WTC11 (cell line): ENCODE results near the gene FNDC3A. TPM values are rescaled to one million over a fixed set of nuclear protein-coding genes. Genes with fewer than 3 reads are reported as not detected.
A peak's percentile ranks its signal among the peaks of the same experiment; 100 is the strongest.

Experiments
- ATAC-seq: fragments of 200-7000 bp; cut with Tn5 transposase; 2 replicates; pipeline ENCODE4 v1.10.0; 2021; ENCODE audit warnings: mild to moderate bottlenecking, moderate library complexity
- CTCF ChIA-PET: fragments of 300-600 bp; sonication (Branson Sonifier 250); formaldehyde crosslinking; loops from one replicate; lab custom pipeline; 2021; ENCODE audit warnings: antibody characterized with exemption; lab: Charles Lee
- POLR2A ChIA-PET: fragments of 350-600 bp; sonication (Branson Sonifier 250); formaldehyde crosslinking; loops from one replicate; lab custom pipeline; 2021; ENCODE audit warnings: antibody characterized with exemption; lab: Charles Lee
- DNase-seq: peaks from one replicate; pipeline ENCODE4 v3.0.0; 2021; ENCODE audit warnings: low spot score
- H3K27ac Mint-ChIP-seq: 2 replicates; pipeline ENCODE4 v1.8.0; 2021; ENCODE audit warnings: mixed read lengths
- H3K27me3 Mint-ChIP-seq: 2 replicates; pipeline ENCODE4 v1.8.0; 2021; ENCODE audit warnings: low read depth, mild to moderate bottlenecking, moderate library complexity, mixed read lengths
- H3K36me3 Mint-ChIP-seq: 2 replicates; pipeline ENCODE4 v1.8.0; 2021; ENCODE audit warnings: mixed read lengths
- H3K4me1 Mint-ChIP-seq: 2 replicates; pipeline ENCODE4 v1.8.0; 2022; ENCODE audit warnings: mixed read lengths
- H3K4me3 Mint-ChIP-seq: 2 replicates; pipeline ENCODE4 v1.8.0; 2021; ENCODE audit warnings: mild to moderate bottlenecking, moderate library complexity, mixed read lengths
- H3K9me3 Mint-ChIP-seq: 2 replicates; pipeline ENCODE4 v1.8.0; 2021; ENCODE audit warnings: mixed read lengths
- ELF4 ChIP-seq: sonication (generic); formaldehyde crosslinking; IDR thresholded peaks from 2 replicates; pipeline ENCODE4 v1.8.1; 2022; ENCODE audit warnings: low read depth, mild to moderate bottlenecking, moderate library complexity, missing genetic modification reagents
- FOXK1 ChIP-seq: sonication (generic); formaldehyde crosslinking; IDR thresholded peaks from 2 replicates; pipeline ENCODE4 v1.8.0; 2022; ENCODE audit warnings: mild to moderate bottlenecking, moderate library complexity, missing genetic modification reagents
- GTF2I ChIP-seq: fragments of 250-450 bp; sonication (Bioruptor Pico); conservative IDR thresholded peaks from 2 replicates; pipeline ENCODE4 v1.4.0; 2021; ENCODE audit warnings: mild to moderate bottlenecking
- KAT7 ChIP-seq: sonication (generic); formaldehyde crosslinking; IDR thresholded peaks from 2 replicates; pipeline ENCODE4 v1.8.1; 2023; ENCODE audit warnings: missing genetic modification reagents, mild to moderate bottlenecking, borderline replicate concordance
- NR3C1 ChIP-seq: sonication (generic); formaldehyde crosslinking; conservative IDR thresholded peaks from 2 replicates; pipeline ENCODE4 v1.8.1; 2023; ENCODE audit warnings: low read depth, mild to moderate bottlenecking, missing genetic modification reagents
- RELA ChIP-seq: sonication (generic); formaldehyde crosslinking; IDR thresholded peaks from 2 replicates; pipeline ENCODE4 v1.8.1; 2022; ENCODE audit warnings: missing genetic modification reagents, mild to moderate bottlenecking, borderline replicate concordance
- RORB ChIP-seq: fragments of 250-450 bp; sonication (Bioruptor Pico); IDR thresholded peaks from 2 replicates; pipeline ENCODE4 v1.9.0; 2021; ENCODE audit warnings: mild to moderate bottlenecking
- total RNA-seq: library from RNA; stranded (reverse); gene quantifications from 3 replicates; pipeline ENCODE4 v1.2.3, GENCODE V29; 2021
- TF ChIP-seq, protein P1 (sequence below): fragments of 250-450 bp; sonication (Bioruptor Pico); IDR thresholded peaks from 2 replicates; pipeline ENCODE4 v1.8.0; 2021; ENCODE audit warnings: mild to moderate bottlenecking
- TF ChIP-seq, protein P2 (sequence below): fragments of 250-450 bp; sonication (Bioruptor Pico); conservative IDR thresholded peaks from 2 replicates; pipeline ENCODE4 v1.9.0; 2021; ENCODE audit warnings: mild to moderate bottlenecking
- TF ChIP-seq, protein P3 (sequence below): sonication (generic); formaldehyde crosslinking; IDR thresholded peaks from 2 replicates; pipeline ENCODE4 v1.8.0; 2022; ENCODE audit warnings: mild to moderate bottlenecking, missing genetic modification reagents
- TF ChIP-seq, protein P4 (sequence below): sonication (generic); formaldehyde crosslinking; IDR thresholded peaks from 2 replicates; pipeline ENCODE4 v1.8.0; 2022; ENCODE audit warnings: mild to moderate bottlenecking, missing genetic modification reagents
- TF ChIP-seq, protein P5 (sequence below): fragments of 250-450 bp; sonication (Bioruptor Pico); IDR thresholded peaks from 2 replicates; pipeline ENCODE4 v2.1.2; 2022; ENCODE audit warnings: mild to moderate bottlenecking, moderate library complexity
- TF ChIP-seq, protein P6 (sequence below): fragments of 250-450 bp; sonication (Bioruptor Pico); IDR thresholded peaks from 2 replicates; pipeline ENCODE4 v1.9.0; 2021; ENCODE audit warnings: mild to moderate bottlenecking

Gene FNDC3A
- total RNA-seq, 1 experiment from 2014 or later, result 24.8 TPM

DNA sequence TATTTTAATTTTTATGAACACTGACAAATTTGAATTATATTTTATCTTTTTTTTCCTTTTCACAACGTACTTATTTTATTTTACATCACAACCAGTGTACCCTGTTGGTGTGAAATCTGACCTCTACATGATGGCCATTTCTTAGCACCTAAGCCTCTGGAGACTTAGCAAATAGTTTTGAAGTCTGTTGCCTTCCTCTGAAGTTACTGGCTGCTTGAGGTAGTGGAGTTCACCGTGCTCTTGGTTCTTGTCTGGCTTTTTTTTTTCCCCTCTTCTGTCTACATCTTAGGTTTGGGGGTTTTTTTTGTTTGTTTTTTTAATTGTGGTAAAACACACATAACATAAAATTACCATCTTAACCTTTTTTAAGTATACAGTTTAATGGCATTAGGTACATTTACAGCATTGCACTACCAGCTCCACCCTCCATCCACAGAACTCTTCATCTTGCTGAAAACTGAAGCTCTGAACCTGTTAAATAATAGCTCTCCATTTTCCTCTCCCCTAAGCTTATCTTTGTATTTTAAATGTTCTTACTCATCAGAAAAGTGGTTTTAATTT is 150.3 kb downstream of the FNDC3A start:
- ChIA-PET POLR2A (no interaction called here), CTCF (no interaction called here)
- H3K27me3 Mint-ChIP-seq, result no peaks in the 10 kb centered on the region
- no peak overlapping the region for H3K27ac Mint-ChIP-seq
- peaks cover 4% of the 10 kb centered on the region for H3K36me3 Mint-ChIP-seq
- H3K4me1 Mint-ChIP-seq, result peaks cover 9% of the 10 kb centered on the region
- H3K9me3 Mint-ChIP-seq, result 0 out of 2 replicates have a peak, but pooled peaks cover 2% of the 10 kb centered on the region
- DNase-seq (no peak), ATAC-seq (no peak)
- TF ChIP-seq, protein P1, sequence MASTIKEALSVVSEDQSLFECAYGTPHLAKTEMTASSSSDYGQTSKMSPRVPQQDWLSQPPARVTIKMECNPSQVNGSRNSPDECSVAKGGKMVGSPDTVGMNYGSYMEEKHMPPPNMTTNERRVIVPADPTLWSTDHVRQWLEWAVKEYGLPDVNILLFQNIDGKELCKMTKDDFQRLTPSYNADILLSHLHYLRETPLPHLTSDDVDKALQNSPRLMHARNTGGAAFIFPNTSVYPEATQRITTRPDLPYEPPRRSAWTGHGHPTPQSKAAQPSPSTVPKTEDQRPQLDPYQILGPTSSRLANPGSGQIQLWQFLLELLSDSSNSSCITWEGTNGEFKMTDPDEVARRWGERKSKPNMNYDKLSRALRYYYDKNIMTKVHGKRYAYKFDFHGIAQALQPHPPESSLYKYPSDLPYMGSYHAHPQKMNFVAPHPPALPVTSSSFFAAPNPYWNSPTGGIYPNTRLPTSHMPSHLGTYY (CRISPR knock-in tag), result no peak
- TF ChIP-seq, protein P2, sequence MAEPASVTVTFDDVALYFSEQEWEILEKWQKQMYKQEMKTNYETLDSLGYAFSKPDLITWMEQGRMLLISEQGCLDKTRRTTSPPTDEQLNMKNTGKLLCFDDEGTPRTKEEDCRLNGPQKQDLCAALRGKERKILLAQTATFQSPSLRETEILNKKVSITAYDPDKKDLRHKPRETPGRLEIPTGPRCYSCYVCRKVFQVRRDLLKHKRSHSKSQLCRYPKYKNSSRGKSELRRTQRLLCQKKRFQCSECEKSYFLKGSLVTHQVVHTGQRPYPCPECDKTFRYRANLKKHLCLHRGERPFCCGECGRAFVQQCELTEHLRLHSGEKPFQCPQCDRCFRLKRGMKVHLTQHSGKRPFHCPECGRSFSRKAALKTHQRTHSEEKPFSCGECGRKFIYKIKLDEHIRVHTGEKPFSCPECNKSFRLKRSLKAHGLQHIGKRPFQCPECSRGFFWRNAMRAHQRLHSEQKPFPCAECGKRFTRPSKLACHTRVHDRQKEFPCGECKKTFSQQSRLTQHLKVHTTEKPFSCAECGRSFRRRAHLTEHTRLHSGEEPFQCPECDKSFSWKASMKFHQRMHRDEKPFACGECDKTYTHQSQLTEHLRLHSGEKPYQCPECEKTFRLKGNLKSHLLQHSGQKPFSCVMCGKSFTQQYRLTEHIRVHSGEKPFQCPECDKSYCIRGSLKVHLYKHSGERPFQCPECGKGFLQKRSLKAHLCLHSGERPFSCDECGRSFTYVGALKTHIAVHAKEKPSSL (CRISPR knock-in tag), result no peak
- TF ChIP-seq FOXK1 (CRISPR knock-in tag), result no peak
- TF ChIP-seq NR3C1 (CRISPR knock-in tag), result no peak
- TF ChIP-seq RORB (CRISPR knock-in tag), result no peak
- no peak for TF ChIP-seq KAT7 (CRISPR knock-in tag)
- TF ChIP-seq GTF2I (CRISPR knock-in tag), result no peak
- H3K4me3 Mint-ChIP-seq, result no peak overlapping the region

DNA sequence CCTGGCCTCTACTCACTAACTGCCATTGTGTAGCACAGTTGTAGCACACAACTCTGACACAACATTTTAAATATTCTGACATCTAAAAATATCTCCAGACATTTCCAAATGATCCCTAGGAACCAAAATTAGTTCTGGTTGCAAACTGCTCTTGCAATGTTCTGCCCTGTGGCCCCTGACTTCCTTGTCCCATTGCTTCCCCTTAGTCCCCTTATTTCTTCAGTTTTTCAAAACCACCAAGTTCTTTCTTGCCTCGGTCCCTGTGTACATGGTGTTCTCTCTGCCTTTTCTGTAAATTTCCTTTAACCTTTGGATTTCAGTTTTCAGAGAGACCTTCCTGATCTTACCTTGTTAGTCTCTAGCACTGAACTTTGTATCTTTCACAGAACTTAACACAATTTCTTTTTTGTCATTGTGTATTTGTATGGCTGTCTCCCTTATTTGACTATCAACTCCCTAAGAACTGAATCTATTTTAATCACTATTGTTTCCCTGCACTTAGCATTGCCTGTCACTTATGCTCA is 156.8 kb downstream of the FNDC3A start:
- H3K4me1 Mint-ChIP-seq, result no peaks in the 10 kb centered on the region
- no peaks in the 10 kb centered on the region for H3K27me3 Mint-ChIP-seq
- peak overlapping the region; percentile 2 for H3K27ac Mint-ChIP-seq
- H3K9me3 Mint-ChIP-seq, result no peaks in the 10 kb centered on the region
- ChIA-PET POLR2A (no interaction called here), CTCF (no interaction called here)
- no peak for TF ChIP-seq RELA (CRISPR knock-in tag)
- TF ChIP-seq ELF4 (CRISPR knock-in tag), result no peak
- TF ChIP-seq, protein P3, sequence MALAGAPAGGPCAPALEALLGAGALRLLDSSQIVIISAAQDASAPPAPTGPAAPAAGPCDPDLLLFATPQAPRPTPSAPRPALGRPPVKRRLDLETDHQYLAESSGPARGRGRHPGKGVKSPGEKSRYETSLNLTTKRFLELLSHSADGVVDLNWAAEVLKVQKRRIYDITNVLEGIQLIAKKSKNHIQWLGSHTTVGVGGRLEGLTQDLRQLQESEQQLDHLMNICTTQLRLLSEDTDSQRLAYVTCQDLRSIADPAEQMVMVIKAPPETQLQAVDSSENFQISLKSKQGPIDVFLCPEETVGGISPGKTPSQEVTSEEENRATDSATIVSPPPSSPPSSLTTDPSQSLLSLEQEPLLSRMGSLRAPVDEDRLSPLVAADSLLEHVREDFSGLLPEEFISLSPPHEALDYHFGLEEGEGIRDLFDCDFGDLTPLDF (CRISPR knock-in tag), result no peak
- TF ChIP-seq, protein P2 (CRISPR knock-in tag), result no peak
- TF ChIP-seq, protein P4, sequence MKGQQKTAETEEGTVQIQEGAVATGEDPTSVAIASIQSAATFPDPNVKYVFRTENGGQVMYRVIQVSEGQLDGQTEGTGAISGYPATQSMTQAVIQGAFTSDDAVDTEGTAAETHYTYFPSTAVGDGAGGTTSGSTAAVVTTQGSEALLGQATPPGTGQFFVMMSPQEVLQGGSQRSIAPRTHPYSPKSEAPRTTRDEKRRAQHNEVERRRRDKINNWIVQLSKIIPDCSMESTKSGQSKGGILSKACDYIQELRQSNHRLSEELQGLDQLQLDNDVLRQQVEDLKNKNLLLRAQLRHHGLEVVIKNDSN (CRISPR knock-in tag), result no peak
- TF ChIP-seq, protein P5, sequence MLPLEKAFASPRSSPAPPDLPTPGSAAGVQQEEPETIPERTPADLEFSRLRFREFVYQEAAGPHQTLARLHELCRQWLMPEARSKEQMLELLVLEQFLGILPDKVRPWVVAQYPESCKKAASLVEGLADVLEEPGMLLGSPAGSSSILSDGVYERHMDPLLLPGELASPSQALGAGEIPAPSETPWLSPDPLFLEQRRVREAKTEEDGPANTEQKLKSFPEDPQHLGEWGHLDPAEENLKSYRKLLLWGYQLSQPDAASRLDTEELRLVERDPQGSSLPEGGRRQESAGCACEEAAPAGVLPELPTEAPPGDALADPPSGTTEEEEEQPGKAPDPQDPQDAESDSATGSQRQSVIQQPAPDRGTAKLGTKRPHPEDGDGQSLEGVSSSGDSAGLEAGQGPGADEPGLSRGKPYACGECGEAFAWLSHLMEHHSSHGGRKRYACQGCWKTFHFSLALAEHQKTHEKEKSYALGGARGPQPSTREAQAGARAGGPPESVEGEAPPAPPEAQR, result no peak
- TF ChIP-seq, protein P6, sequence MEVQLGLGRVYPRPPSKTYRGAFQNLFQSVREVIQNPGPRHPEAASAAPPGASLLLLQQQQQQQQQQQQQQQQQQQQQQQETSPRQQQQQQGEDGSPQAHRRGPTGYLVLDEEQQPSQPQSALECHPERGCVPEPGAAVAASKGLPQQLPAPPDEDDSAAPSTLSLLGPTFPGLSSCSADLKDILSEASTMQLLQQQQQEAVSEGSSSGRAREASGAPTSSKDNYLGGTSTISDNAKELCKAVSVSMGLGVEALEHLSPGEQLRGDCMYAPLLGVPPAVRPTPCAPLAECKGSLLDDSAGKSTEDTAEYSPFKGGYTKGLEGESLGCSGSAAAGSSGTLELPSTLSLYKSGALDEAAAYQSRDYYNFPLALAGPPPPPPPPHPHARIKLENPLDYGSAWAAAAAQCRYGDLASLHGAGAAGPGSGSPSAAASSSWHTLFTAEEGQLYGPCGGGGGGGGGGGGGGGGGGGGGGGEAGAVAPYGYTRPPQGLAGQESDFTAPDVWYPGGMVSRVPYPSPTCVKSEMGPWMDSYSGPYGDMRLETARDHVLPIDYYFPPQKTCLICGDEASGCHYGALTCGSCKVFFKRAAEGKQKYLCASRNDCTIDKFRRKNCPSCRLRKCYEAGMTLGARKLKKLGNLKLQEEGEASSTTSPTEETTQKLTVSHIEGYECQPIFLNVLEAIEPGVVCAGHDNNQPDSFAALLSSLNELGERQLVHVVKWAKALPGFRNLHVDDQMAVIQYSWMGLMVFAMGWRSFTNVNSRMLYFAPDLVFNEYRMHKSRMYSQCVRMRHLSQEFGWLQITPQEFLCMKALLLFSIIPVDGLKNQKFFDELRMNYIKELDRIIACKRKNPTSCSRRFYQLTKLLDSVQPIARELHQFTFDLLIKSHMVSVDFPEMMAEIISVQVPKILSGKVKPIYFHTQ (CRISPR knock-in tag), result no peak
- no peak overlapping the region for H3K4me3 Mint-ChIP-seq
- ATAC-seq (no peak), DNase-seq (no peak)
- peaks cover 36% of the 10 kb centered on the region for H3K36me3 Mint-ChIP-seq
